GM12872 (cell line): ENCODE data around the gene RAB30.

Experiments
- CTCF ChIP-seq: IDR thresholded peaks from 3 replicates; pipeline ENCODE4 v1.5.1; 2011; ENCODE audit warnings: low read depth, mild to moderate bottlenecking, low read length, moderate library complexity; ENCODE audit not compliant: insufficient read depth

RAB30 gene, protein sequence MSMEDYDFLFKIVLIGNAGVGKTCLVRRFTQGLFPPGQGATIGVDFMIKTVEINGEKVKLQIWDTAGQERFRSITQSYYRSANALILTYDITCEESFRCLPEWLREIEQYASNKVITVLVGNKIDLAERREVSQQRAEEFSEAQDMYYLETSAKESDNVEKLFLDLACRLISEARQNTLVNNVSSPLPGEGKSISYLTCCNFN

DNA sequence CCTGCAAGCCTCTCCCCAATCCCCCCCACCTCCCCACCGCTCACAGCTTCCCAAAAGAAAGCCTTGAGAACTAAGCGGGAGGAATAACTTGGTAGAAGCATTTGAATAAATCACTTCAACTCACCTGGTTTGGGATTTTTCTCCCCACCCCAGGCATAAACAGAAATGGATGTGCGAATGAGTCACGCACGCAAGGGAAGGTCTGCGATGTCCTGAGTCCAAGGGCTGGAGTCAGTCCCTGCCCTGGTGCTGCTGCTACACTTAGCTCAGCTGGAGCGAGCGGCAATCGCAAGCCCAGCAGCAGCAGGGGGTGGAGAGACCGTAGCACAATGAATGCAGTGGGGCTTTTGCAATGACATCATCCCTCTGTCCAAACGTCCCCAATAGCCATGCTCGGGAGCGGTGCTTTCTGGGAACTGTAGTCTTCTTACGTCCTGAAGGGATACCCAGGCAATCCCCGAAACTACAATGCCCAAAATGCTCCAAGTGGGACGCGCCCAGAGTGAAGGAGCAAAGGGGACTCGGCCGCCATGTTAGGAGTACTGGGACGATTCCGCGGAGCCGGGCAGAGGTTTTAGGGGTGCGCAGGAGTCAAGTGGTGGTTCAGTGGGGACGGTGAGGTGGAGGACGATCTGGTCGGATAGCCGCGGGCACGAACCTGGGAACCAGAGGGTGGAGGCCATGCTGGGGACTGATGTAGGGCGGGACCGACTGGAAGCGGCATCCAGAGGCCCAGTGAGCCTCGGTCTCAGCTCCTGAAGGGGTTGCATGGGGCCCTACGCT lies at the start of gene RAB30:
TSS of gene RAB30 (minus strand) at position 331 of the 783 bp plus-strand sequence. CDS start 74,581 bp downstream, outside the sequence.
- TF ChIP-seq CTCF = no peak

GRCh38 chr11:83120327-83120726 lies 48.6 kb upstream of the RAB30 start:
- no peak for TF ChIP-seq CTCF

DNA sequence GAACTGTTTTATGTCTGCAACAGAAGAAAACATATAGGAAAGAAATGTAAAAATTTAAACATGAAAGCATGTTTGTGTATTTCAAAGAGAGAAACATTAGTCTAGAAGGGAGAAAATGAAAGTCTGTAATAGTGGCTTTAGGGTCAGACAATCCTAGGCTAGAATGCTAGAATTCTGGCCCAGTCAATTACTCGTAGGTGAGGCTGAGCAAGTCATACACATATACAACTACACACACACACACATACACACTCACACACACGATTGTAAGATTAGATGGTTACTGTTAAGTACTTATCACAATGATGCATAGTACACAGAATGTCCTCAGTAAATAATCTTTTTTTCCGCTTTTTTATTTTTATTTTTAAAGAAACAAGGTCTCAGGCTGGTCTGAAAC lies 47.5 kb upstream of the RAB30 start:
- TF ChIP-seq CTCF = no peak

DNA sequence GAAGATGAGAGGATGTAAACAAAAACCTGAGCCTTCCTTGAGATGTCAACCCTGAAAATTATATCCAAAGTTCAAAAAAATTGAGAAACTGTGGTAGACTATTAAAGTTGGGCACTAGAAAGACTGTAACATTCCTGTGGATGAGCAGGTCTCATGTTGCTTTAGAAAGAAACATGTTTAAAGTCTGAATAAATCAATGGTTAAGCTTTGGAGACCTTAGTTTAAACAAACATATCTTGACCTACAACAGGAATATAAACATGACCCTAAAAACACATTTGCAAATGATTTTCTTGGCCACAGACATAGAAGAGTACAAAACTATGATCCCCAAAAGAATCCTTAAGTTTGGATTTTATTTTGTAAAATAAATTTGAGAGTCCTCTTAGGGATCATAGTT lies 47.1 kb upstream of the RAB30 start:
- TF ChIP-seq CTCF = no peak

DNA sequence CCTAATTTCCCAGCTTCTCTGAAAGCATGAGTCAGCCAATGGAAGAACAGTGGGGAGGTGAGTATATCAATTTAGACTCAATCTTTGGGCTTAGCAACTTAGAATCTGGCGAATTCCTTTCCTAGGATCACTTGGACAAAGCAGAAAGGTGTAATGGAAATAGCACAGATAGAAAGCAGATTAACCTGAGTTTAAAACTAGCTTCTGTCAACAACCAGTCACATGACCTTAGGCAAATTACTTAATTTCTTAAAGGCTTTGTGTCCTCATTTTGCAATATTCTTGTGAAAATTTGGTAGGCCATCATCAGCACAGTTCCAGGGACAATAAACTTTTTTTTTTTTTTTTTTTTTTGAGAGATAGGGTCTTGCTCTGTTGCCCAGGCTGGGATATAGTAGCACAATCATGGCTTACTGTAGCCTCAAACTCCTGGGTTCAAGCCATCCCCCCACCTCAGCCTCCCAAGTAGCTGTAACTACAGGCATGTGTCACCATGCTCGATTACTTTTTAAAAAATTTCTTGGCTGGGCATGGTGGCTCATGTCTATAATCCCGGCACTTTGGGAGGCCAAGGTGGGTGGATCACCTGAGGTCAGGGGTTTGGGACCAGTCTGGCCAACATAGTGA lies 44.4 kb upstream of the RAB30 start:
- TF ChIP-seq CTCF = no peak

DNA sequence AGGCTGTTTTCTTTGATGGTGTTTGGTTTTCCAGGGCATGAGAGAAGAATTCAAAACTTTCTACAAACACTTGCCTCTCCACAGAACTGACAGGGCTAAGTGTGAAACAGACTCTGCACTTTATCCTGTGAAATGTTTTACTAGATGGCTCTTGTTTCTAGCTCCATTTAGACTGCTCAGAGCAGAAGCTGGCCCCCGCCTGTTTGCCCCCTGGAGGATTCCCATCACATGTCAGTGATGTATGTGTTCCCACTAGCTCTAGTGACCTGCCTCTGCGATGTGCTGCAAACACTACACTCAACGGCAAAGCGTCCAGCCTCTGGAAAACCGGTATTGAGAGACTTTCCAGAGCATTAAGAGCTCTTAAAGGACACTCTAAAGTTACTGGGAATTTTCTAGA lies 43.9 kb upstream of the RAB30 start:
- TF ChIP-seq CTCF = no peak

DNA sequence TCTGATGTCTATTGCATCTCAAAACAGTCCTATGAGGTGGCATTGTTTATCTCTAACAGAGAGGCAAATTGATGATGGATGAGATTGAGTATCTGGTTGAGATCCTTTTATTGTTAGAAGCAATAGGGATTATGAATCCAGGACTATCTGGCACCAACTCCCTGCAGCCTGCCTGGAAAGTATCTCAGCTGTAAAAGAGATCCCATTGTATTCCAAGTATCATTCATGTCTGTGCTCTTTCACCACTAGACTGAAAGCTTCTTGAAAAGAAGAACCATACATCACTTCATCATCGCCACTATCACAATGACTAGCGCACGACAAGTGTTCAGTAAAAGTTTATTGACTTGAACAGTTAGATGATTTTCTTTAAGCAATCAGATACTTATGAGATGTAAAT lies 43.3 kb upstream of the RAB30 start:
- no peak for TF ChIP-seq CTCF
